K562 (cell line): ENCODE data around the gene NOC4L. TPM values are rescaled to one million over a fixed set of nuclear protein-coding genes. Genes with fewer than 3 reads are reported as not detected.

Experiments used
- ATAC-seq: fragments of 200-7000 bp; cut with Tn5 transposase; 3 replicates; pipeline ENCODE4 v1.9.1; 2020; ENCODE audit warnings: moderate library complexity
- BruUV-seq: library from RNA; stranded (reverse); fragments of 400-500 nt; replicated peaks from 2 replicates; lab custom pipeline; 2021; lab: Mats Ljungman, UMichigan
- CTCF ChIA-PET: fragments of 300-600 bp; formaldehyde crosslinking; extraction: SDS; loops from one replicate; lab custom pipeline; 2021; ENCODE audit warnings: low intra/inter-chr PET ratio; lab: Yijun Ruan, JAX
- POLR2A ChIA-PET: fragments of 300-600, 350-650 bp; sonication (Branson Sonifier 250); formaldehyde crosslinking; extraction: SDS; loops from one replicate; lab custom pipeline; 2021; ENCODE audit warnings: antibody characterized with exemption, inconsistent platforms; lab: Yijun Ruan, JAX
- DNase-seq, 4 experiments: peaks; one replicate each; pipeline versions ENCODE4 v3.0.0 to v3.0.0-alpha.2; 2011 to 2018; ENCODE audit warnings: low spot score in 3 of 4, mixed read lengths in 3 of 4; ENCODE audit errors: extremely low read depth in 1 of 4
- FAIRE-seq: peaks from 2 replicates; lab custom pipeline; 2011; peaks lifted over from hg19 to GRCh38; lab: Jason Lieb, UNC
- H2AFZ ChIP-seq: 2 replicates; pipeline ENCODE4 v1.6.0; 2011; ENCODE audit warnings: low read depth, low read length, control low read depth, inconsistent platforms
- H3K27ac ChIP-seq: fragments of 200-600 bp; 3 replicates; pipeline ENCODE4 v1.8.0; 2011; ENCODE audit warnings: low read depth, mild to moderate bottlenecking, control low read depth, inconsistent platforms, low read length, moderate library complexity, mixed read lengths; ENCODE audit errors: extremely low read depth
- H3K27me3 ChIP-seq, 2 experiments: fragments of 300-600 bp in 1 of 2; 2 replicates in 1 of 2; 3 replicates in 1 of 2; pipeline versions ENCODE4 v1.6.0 to v1.8.0; 2011; ENCODE audit warnings: inconsistent platforms in 2 of 2, low read length in 2 of 2, mild to moderate bottlenecking in 1 of 2, mixed read lengths in 1 of 2, moderate library complexity in 1 of 2; ENCODE audit not compliant: control insufficient read depth in 2 of 2, insufficient read depth in 2 of 2
- H3K36me3 ChIP-seq: fragments of 300-600 bp; 3 replicates; pipeline ENCODE4 v1.8.0; 2011; ENCODE audit warnings: mild to moderate bottlenecking, low read length, inconsistent platforms; ENCODE audit not compliant: control insufficient read depth, insufficient read depth
- H3K4me1 ChIP-seq, 2 experiments: fragments of 200-600 bp in 1 of 2; replicated peaks in 1 of 2; 2 replicates in 1 of 2; 3 replicates in 1 of 2; pipeline versions ENCODE4 v1.5.1 to v1.8.0; 2011; ENCODE audit warnings: inconsistent platforms in 2 of 2, low read length in 2 of 2, mild to moderate bottlenecking in 1 of 2, mixed read lengths in 1 of 2, moderate library complexity in 1 of 2; ENCODE audit not compliant: control insufficient read depth in 2 of 2, insufficient read depth in 2 of 2
- H3K4me2 ChIP-seq: 2 replicates; pipeline ENCODE4 v1.6.1; 2011; ENCODE audit warnings: low read length, control low read depth, inconsistent platforms, mixed read lengths; ENCODE audit not compliant: insufficient read depth
- H3K4me3 ChIP-seq: fragments of 200-600 bp; sonication (generic), shearing (Covaris generic); 2 replicates; pipeline ENCODE4 v1.5.1; 2016; ENCODE audit warnings: control low read depth, inconsistent platforms
- H3K79me2 ChIP-seq: fragments of 200-600 bp; 3 replicates; pipeline ENCODE4 v1.8.0; 2011; ENCODE audit warnings: low read length, inconsistent platforms; ENCODE audit not compliant: control insufficient read depth, insufficient read depth
- H3K9ac ChIP-seq, 2 experiments: 2 replicates each; pipeline versions ENCODE4 v1.6.0 to v1.6.1; 2011; ENCODE audit warnings: low read depth in 2 of 2, low read length in 2 of 2, control low read depth in 1 of 2, inconsistent platforms in 1 of 2, mild to moderate bottlenecking in 1 of 2, mixed read lengths in 1 of 2; ENCODE audit not compliant: insufficient read depth in 1 of 2
- H3K9me1 ChIP-seq: one replicate; pipeline ENCODE4 v1.6.0; 2011; ENCODE audit warnings: inconsistent platforms, mild to moderate bottlenecking, low read length, moderate library complexity; ENCODE audit not compliant: control insufficient read depth, insufficient read depth
- H3K9me3 ChIP-seq: replicated peaks from 2 replicates; pipeline ENCODE4 v1.5.1; 2011; ENCODE audit warnings: low read depth, low read length, inconsistent platforms; ENCODE audit not compliant: control insufficient read depth, insufficient read depth
- H4K20me1 ChIP-seq: replicated peaks from 2 replicates; pipeline ENCODE4 v1.6.1; 2011; ENCODE audit warnings: low read length, inconsistent platforms, mixed read lengths; ENCODE audit not compliant: control insufficient read depth, insufficient read depth
- ARID3B ChIP-seq: fragments of 250-450 bp; sonication (Bioruptor Pico); IDR thresholded peaks from 2 replicates; pipeline ENCODE4 v1.4.0; 2020; ENCODE audit warnings: borderline replicate concordance
- CCNT2 ChIP-seq: IDR thresholded peaks from 2 replicates; pipeline ENCODE4 v1.6.1; 2011; ENCODE audit warnings: borderline replicate concordance, low read depth, mild to moderate bottlenecking, moderate library complexity, mixed read lengths, low read length; ENCODE audit not compliant: insufficient read length; ENCODE audit errors: extremely low read depth
- GATAD2A ChIP-seq: fragments of 450-650 bp; IDR thresholded peaks from 2 replicates; pipeline ENCODE4 v1.6.1; 2017
- IRF1 ChIP-seq: sonication (generic); formaldehyde crosslinking; IDR thresholded peaks from 2 replicates; pipeline ENCODE4 v1.8.0; 2022; ENCODE audit warnings: missing genetic modification reagents, mild to moderate bottlenecking, borderline replicate concordance
- MEIS2 ChIP-seq: fragments of 450-650 bp; IDR thresholded peaks from 2 replicates; pipeline ENCODE4 v1.6.1; 2014; ENCODE audit warnings: mild to moderate bottlenecking; ENCODE audit not compliant: partially characterized antibody
- MXD1 ChIP-seq: fragments of 250-450 bp; sonication (Bioruptor Pico); IDR thresholded peaks from 2 replicates; pipeline ENCODE4 v1.8.0; 2021; ENCODE audit warnings: borderline replicate concordance, mild to moderate bottlenecking, moderate library complexity; ENCODE audit not compliant: poor library complexity, severe bottlenecking
- THAP12 ChIP-seq: fragments of 250-450 bp; sonication (Bioruptor Pico); IDR thresholded peaks from 2 replicates; pipeline ENCODE4 v1.9.0; 2021; ENCODE audit warnings: mild to moderate bottlenecking, inconsistent platforms
- THAP7 ChIP-seq: fragments of 250-450 bp; sonication (Bioruptor Pico); IDR thresholded peaks from 2 replicates; pipeline ENCODE4 v1.5.0; 2021
- ZBTB49 ChIP-seq: sonication (generic); formaldehyde crosslinking; IDR thresholded peaks from 2 replicates; pipeline ENCODE4 v1.8.0; 2022; ENCODE audit warnings: missing genetic modification reagents, mild to moderate bottlenecking, borderline replicate concordance
- ZBTB9 ChIP-seq: fragments of 450-650 bp; formaldehyde crosslinking; IDR thresholded peaks from 2 replicates; pipeline ENCODE4 v1.4.0; 2020; ENCODE audit warnings: mild to moderate bottlenecking, moderate library complexity
- WGBS: fragments of 100-300 bp; shearing (Covaris generic); methylation state at CpG from one replicate; pipeline ENCODE4 v1.1.6; 2016; ENCODE audit warnings: low coverage, mixed read lengths; ENCODE audit not compliant: insufficient coverage; ENCODE audit errors: missing lambda C conversion rate; 5-methylcytosine and 5-hydroxymethylcytosine counted together
- in situ Hi-C: fragments of 300-500 bp; cut with MboI; formaldehyde crosslinking; loops from 4 replicates; pipeline ENCODE4 v1.15.0; 2018; ENCODE audit warnings: inconsistent platforms, mixed read lengths
- intact Hi-C: fragments of 100-400 bp; cut with micrococcal nuclease; formaldehyde crosslinking; loops from 2 replicates; pipeline ENCODE4 v1.14.2; 2022
- polyA plus RNA-seq, 8 experiments: library from polyadenylated mRNA; depleted of rRNA in 4 of 8; stranded (reverse) in 5 of 8; unstranded in 3 of 8; fragments of >200 nt; fragmentation: Nextera tagmentation in 2 of 8; fragmentation: Illumina TruSeq in 1 of 8; extraction: Ambion mirVana in 2 of 8; extraction: Trizol in 1 of 8; gene quantifications; 2 replicates each; pipeline versions ENCODE4 v1.2.1 to v1.2.3, GENCODE V29; 2011 to 2014; ENCODE audit warnings: inconsistent platforms in 1 of 8, missing spikeins in 1 of 8
- total RNA-seq, 7 experiments: library from RNA; depleted of rRNA in 6 of 7; stranded (reverse); fragments of >200 nt in 6 of 7; fragmentation: Illumina TruSeq in 2 of 7; extraction: Trizol in 2 of 7; gene quantifications; 2 replicates each; pipeline versions ENCODE4 v1.2.1 to v1.2.3, GENCODE V29; 2011 to 2021; ENCODE audit warnings: low replicate concordance in 1 of 7

The NOC4L gene
- total and polyA plus RNA-seq, 9 of the 15 experiments (the other 6 are each of a cell fraction or from before 2014, with no cell fraction given): 1.3 to 77.0 (median 20.0) TPM

GRCh38 chr12:132185705-132186104 is 41.4 kb downstream of the NOC4L start:
- no peaks in the 10 kb centered on the region for H3K36me3 ChIP-seq
- DNase-seq (no peak), FAIRE-seq (no peak), ATAC-seq (no peak)
- no peaks in the 10 kb centered on the region for H3K79me2 ChIP-seq
- no peak overlapping the region for H3K4me3 ChIP-seq
- peaks cover 3 to 40% of the 10 kb centered on the region in 2 experiments; a peak in 2 of 5 replicates for H3K4me1 ChIP-seq
- intact Hi-C loops (no loop called here), in situ Hi-C loops (no loop called here)
- ChIA-PET POLR2A (interaction anchor here (0.7 kb wide), 1 partner anchor 77 kb away, joined by 3 read pairs; no protein-coding TSS in a partner anchor), CTCF (no interaction called here)
- H4K20me1 ChIP-seq: 0 out of 2 replicates have a peak, but pooled peaks cover 3% of the 10 kb centered on the region
- BruUV-seq: no TSS peak
- H3K9ac ChIP-seq: no peak overlapping the region
- H3K9me1 ChIP-seq: peaks cover 4% of the 10 kb centered on the region
- no peaks in the 10 kb centered on the region for H3K9me3 ChIP-seq
- H3K27ac ChIP-seq: no peak overlapping the region
- H3K27me3 ChIP-seq: peaks cover 35 to 84% of the 10 kb centered on the region in 2 experiments
- H2AFZ ChIP-seq: no peak overlapping the region
- H3K4me2 ChIP-seq: no peak overlapping the region
- WGBS: 12% methylated on average over 16 of the region's 16 CpGs
- TF ChIP-seq GATAD2A (no peak), MEIS2 (no peak), ZBTB49 (CRISPR knock-in tag) (no peak), THAP7 (no peak), IRF1 (CRISPR knock-in tag) (no peak), CCNT2 (no peak), MXD1 (no peak), ARID3B (CRISPR knock-in tag) (no peak), ZBTB9 (CRISPR knock-in tag) (no peak), THAP12 (CRISPR knock-in tag) (no peak)
